A673 (cell line): ENCODE data around the gene COIL. TPM values are rescaled to one million over a fixed set of nuclear protein-coding genes. Genes with fewer than 3 reads are reported as not detected.

ENCODE experiments used
- BruUV-seq: library from RNA; stranded (reverse); fragments of 400-500 nt; replicated peaks from 2 replicates; lab custom pipeline; 2021; lab: Mats Ljungman, UMichigan
- CTCF ChIA-PET: fragments of 300-600 bp; sonication (Branson Sonifier 250); formaldehyde crosslinking; loops from one replicate; lab custom pipeline; 2022; ENCODE audit warnings: antibody characterized with exemption; lab: Charles Lee
- POLR2A ChIA-PET: fragments of 300-600 bp; sonication (Branson Sonifier 250); formaldehyde crosslinking; loops from one replicate; lab custom pipeline; 2022; ENCODE audit warnings: antibody characterized with exemption; ENCODE audit not compliant: low non-redundant PET; lab: Charles Lee
- DNase-seq: peaks from one replicate; pipeline ENCODE4 v3.0.0-alpha.2; 2015; ENCODE audit warnings: low spot score
- H3K27ac ChIP-seq: fragments of 200-600 bp; sonication (generic); 2 replicates; pipeline ENCODE4 v1.5.1; 2016; ENCODE audit warnings: mixed run types, low read depth, mild to moderate bottlenecking, mixed read lengths, antibody characterized with exemption, low read length; ENCODE audit not compliant: poor library complexity, severe bottlenecking
- H3K27me3 ChIP-seq: fragments of 200-600 bp; sonication (generic); replicated peaks from 2 replicates; pipeline ENCODE4 v1.6.1; 2017; ENCODE audit warnings: mixed run types, low read depth, mild to moderate bottlenecking, mixed read lengths, antibody characterized with exemption, low read length; ENCODE audit not compliant: insufficient read depth, poor library complexity
- H3K36me3 ChIP-seq: fragments of 200-600 bp; sonication (generic); 2 replicates; pipeline ENCODE4 v1.6.1; 2016; ENCODE audit warnings: mixed run types, mild to moderate bottlenecking, mixed read lengths, antibody characterized with exemption, low read length; ENCODE audit not compliant: insufficient read depth, poor library complexity, severe bottlenecking
- H3K4me1 ChIP-seq: fragments of 200-600 bp; sonication (generic); 2 replicates; pipeline ENCODE4 v1.6.1; 2017; ENCODE audit warnings: mixed run types, mild to moderate bottlenecking, mixed read lengths, antibody characterized with exemption, low read length; ENCODE audit not compliant: insufficient read depth, poor library complexity, severe bottlenecking
- H3K4me3 ChIP-seq: fragments of 200-600 bp; sonication (generic); 2 replicates; pipeline ENCODE4 v1.5.1; 2016; ENCODE audit warnings: low read depth, mixed run types, mild to moderate bottlenecking, mixed read lengths, low read length; ENCODE audit not compliant: poor library complexity, severe bottlenecking
- H3K9me3 ChIP-seq: fragments of 200-600 bp; sonication (generic); 2 replicates; pipeline ENCODE4 v1.6.1; 2016; ENCODE audit warnings: mixed run types, low read depth, mild to moderate bottlenecking, mixed read lengths, antibody characterized with exemption, low read length; ENCODE audit not compliant: poor library complexity, severe bottlenecking
- CTCF ChIP-seq: fragments of 300-800, 200-600 bp; sonication (generic); conservative IDR thresholded peaks from 2 replicates; pipeline ENCODE4 v1.5.1; 2017; ENCODE audit warnings: low read depth, mild to moderate bottlenecking, antibody characterized with exemption, low read length, moderate library complexity, mixed read lengths
- EZH2 ChIP-seq: fragments of 200-600 bp; sonication (generic); IDR thresholded peaks from 2 replicates; pipeline ENCODE4 v1.6.1; 2017; ENCODE audit warnings: borderline replicate concordance, low read depth, mild to moderate bottlenecking, mixed read lengths, antibody characterized with exemption, low read length; ENCODE audit not compliant: poor library complexity, severe bottlenecking
- intact Hi-C: fragments of 100-400 bp; cut with micrococcal nuclease; formaldehyde crosslinking; loops from one replicate; pipeline ENCODE4 v1.10.0; 2022; ENCODE audit not compliant: unreplicated experiment
- total RNA-seq: library from RNA; stranded (reverse); gene quantifications from 2 replicates; pipeline ENCODE4 v1.2.3, GENCODE V29; 2021

Gene COIL
- total RNA-seq, 1 experiment from 2014 or later = 23.2 TPM

GRCh38 chr17:56997313-56997712 is 36.5 kb upstream of the COIL start:
- BruUV-seq = no TSS peak
- ChIA-PET CTCF (no interaction called here), POLR2A (no interaction called here)
- intact Hi-C loops = no loop called here
- no peak overlapping the region for H3K27ac ChIP-seq
- H3K27me3 ChIP-seq = no peaks in the 10 kb centered on the region
- H3K36me3 ChIP-seq = no peaks in the 10 kb centered on the region
- H3K4me1 ChIP-seq = no peaks in the 10 kb centered on the region
- no peaks in the 10 kb centered on the region for H3K9me3 ChIP-seq
- no peak overlapping the region for H3K4me3 ChIP-seq
- no peak for DNase-seq
- TF ChIP-seq CTCF = no peak
- TF ChIP-seq EZH2 = no peak

- Histone ChIP-seq H3K36me3 (no peaks in the 10 kb centered on the region), H3K27ac (no peak overlapping the region), H3K4me3 (no peak overlapping the region), H3K9me3 (no peaks in the 10 kb centered on the region), H3K27me3 (no peaks in the 10 kb centered on the region), H3K4me1 (no peaks in the 10 kb centered on the region)
- no TSS peak for BruUV-seq
- TF ChIP-seq CTCF = no peak
- no peak for TF ChIP-seq EZH2
- DNase-seq = no peak
- intact Hi-C loops = no loop called here
- ChIA-PET CTCF (no interaction called here), POLR2A (no interaction called here)
These were observed 34.9 kb upstream of the COIL start for GRCh38 chr17:56995766-56996165.

GRCh38 chr17:56994009-56994792 is 33.4 kb upstream of the COIL start:
- Histone ChIP-seq H3K9me3 (no peaks in the 10 kb centered on the region), H3K27me3 (no peaks in the 10 kb centered on the region), H3K4me3 (no peak overlapping the region), H3K4me1 (no peaks in the 10 kb centered on the region), H3K36me3 (no peaks in the 10 kb centered on the region), H3K27ac (no peak overlapping the region)
- no peak for TF ChIP-seq CTCF
- TF ChIP-seq EZH2 = no peak
- ChIA-PET CTCF (no interaction called here), POLR2A (no interaction called here)
- intact Hi-C loops = no loop called here
- no TSS peak for BruUV-seq
- no peak for DNase-seq
